ENCODE results near the gene QSER1. TPM values are rescaled to one million over a fixed set of nuclear protein-coding genes. Genes with fewer than 3 reads are reported as not detected.
"Not testable (repeated sequence)": the region's sequence is repeated elsewhere in the genome, so short reads cannot be mapped to it uniquely, and the experiment has no call there.

The QSER1 gene
- total and polyA plus RNA-seq, 9 of the 15 experiments (the other 6 are each of a cell fraction or from before 2014, with no cell fraction given) = 5.8 to 33.6 (median 22.3) TPM

GRCh38 chr11:33028537-33028914 is 135.9 kb downstream of the QSER1 start:
- H3K4me3 ChIP-seq = no peak overlapping the region
- H3K9me3 ChIP-seq (replicated peaks; ENCODE audit: control insufficient read depth, insufficient read depth, low read depth, low read length) = no peaks in the 10 kb centered on the region
- H3K9ac ChIP-seq (ENCODE audit: insufficient read depth in 1 of 2, low read depth in 2 of 2, low read length in 2 of 2) = no peak overlapping the region
- H3K27me3 ChIP-seq (ENCODE audit: control insufficient read depth in 2 of 2, insufficient read depth in 2 of 2, low read length in 2 of 2) = no peaks in the 10 kb centered on the region
- ATAC-seq = no peak
- H2AFZ ChIP-seq (ENCODE audit: low read depth, low read length) = no peak overlapping the region
- no peak for DNase-seq (ENCODE audit: extremely low read depth in 1 of 4, low spot score in 3 of 4)
- no peak overlapping the region for H3K27ac ChIP-seq (ENCODE audit: extremely low read depth, low read depth, low read length)
- intact Hi-C loops (cut with micrococcal nuclease) (no loop called here), in situ Hi-C loops (cut with MboI) (no loop called here)
- WGBS (ENCODE audit: insufficient coverage, low coverage, missing lambda C conversion rate) = 68% methylated on average over 2 of the region's 2 CpGs
- FAIRE-seq = peak; percentile 6
- H3K4me2 ChIP-seq (ENCODE audit: insufficient read depth, low read length) = no peak overlapping the region
- H3K36me3 ChIP-seq (ENCODE audit: control insufficient read depth, insufficient read depth, low read length) = peaks cover 12% of the 10 kb centered on the region; the same call in 2 of the 3 replicates
- TF ChIP-seq RBBP5 (IDR thresholded peaks at IDR 0.05; ENCODE audit: borderline replicate concordance, insufficient read depth, low read length, poor library complexity, severe bottlenecking) = no peak
- no peak for TF ChIP-seq SMAD3 (CRISPR knock-in tag; conservative IDR thresholded peaks at IDR 0.05)
- no peaks in the 10 kb centered on the region for H3K79me2 ChIP-seq (ENCODE audit: control insufficient read depth, insufficient read depth, low read length)
- no TSS peak for BruUV-seq (replicated peaks)
- ChIA-PET POLR2A (interaction anchor here (2.1 to 3.1 kb wide), 3 partner anchors 11 to 13 kb away, joined by 7 to 25 read pairs (median 9); partner anchors contain the start of genes DEPDC7 and TCP11L1), CTCF (ENCODE audit: low intra/inter-chr PET ratio) (no interaction called here)
- H3K9me1 ChIP-seq (ENCODE audit: control insufficient read depth, insufficient read depth, low read length) = no peaks in the 10 kb centered on the region
- H3K4me1 ChIP-seq (replicated peaks in 1 of 2; ENCODE audit: control insufficient read depth in 2 of 2, insufficient read depth in 2 of 2, low read length in 2 of 2) = no peaks in the 10 kb centered on the region
- no peaks in the 10 kb centered on the region for H4K20me1 ChIP-seq (replicated peaks; ENCODE audit: control insufficient read depth, insufficient read depth, low read length)

GRCh38 chr11:33029218-33029617 is 136.6 kb downstream of the QSER1 start:
- H3K9me3 ChIP-seq (replicated peaks; ENCODE audit: control insufficient read depth, insufficient read depth, low read depth, low read length); H3K27ac ChIP-seq (ENCODE audit: extremely low read depth, low read depth, low read length); H3K9me1 ChIP-seq (ENCODE audit: control insufficient read depth, insufficient read depth, low read length); BruUV-seq (replicated peaks); H3K4me3 ChIP-seq; H3K9ac ChIP-seq (ENCODE audit: insufficient read depth in 1 of 2, low read depth in 2 of 2, low read length in 2 of 2); ATAC-seq; H3K27me3 ChIP-seq (ENCODE audit: control insufficient read depth in 2 of 2, insufficient read depth in 2 of 2, low read length in 2 of 2); CTCF ChIA-PET (ENCODE audit: low intra/inter-chr PET ratio); H3K4me1 ChIP-seq (replicated peaks in 1 of 2; ENCODE audit: control insufficient read depth in 2 of 2, insufficient read depth in 2 of 2, low read length in 2 of 2); H2AFZ ChIP-seq (ENCODE audit: low read depth, low read length); FAIRE-seq; H4K20me1 ChIP-seq (replicated peaks; ENCODE audit: control insufficient read depth, insufficient read depth, low read length); intact Hi-C loops (cut with micrococcal nuclease); H3K79me2 ChIP-seq (ENCODE audit: control insufficient read depth, insufficient read depth, low read length); DNase-seq (ENCODE audit: extremely low read depth in 1 of 4, low spot score in 3 of 4); in situ Hi-C loops (cut with MboI); H3K4me2 ChIP-seq (ENCODE audit: insufficient read depth, low read length): not testable (repeated sequence)
- POLR2A ChIA-PET = interaction anchor here (1.5 to 2.9 kb wide), 2 partner anchors 10 to 13 kb away, joined by 5 to 9 read pairs; partner anchors contain the start of genes DEPDC7 and TCP11L1
- 83% methylated on average over 5 of the region's 6 CpGs for WGBS (ENCODE audit: insufficient coverage, low coverage, missing lambda C conversion rate)
- peaks cover 12% of the 10 kb centered on the region; the same call in 2 of the 3 replicates for H3K36me3 ChIP-seq (ENCODE audit: control insufficient read depth, insufficient read depth, low read length)

Small RNA genes within 50 kb of the gene (small RNA-seq; reads per million reads assigned to genes)
- not detected for gene RF00019

Other genes starting within 250 kb of the QSER1 start
- gene CCDC73, start 98.1 kb upstream of the QSER1 start, total RNA-seq (2014; rRNA removed) = not detected in 2 replicates
- not detected in 2 replicates for gene CCDC73, start 98.1 kb upstream of the QSER1 start, total RNA-seq (2014; rRNA removed; fragmentation: Illumina TruSeq; extraction: Trizol)
- not detected in 2 replicates for gene CCDC73, start 98.1 kb upstream of the QSER1 start, total RNA-seq (2015; rRNA removed; fragmentation: Illumina TruSeq; extraction: Trizol)
- gene CCDC73, start 98.1 kb upstream of the QSER1 start, total RNA-seq (2021) = not detected in 2 replicates
- not detected in 2 replicates for gene CCDC73, start 98.1 kb upstream of the QSER1 start, polyA plus RNA-seq (2011; rRNA removed)
- gene CCDC73, start 98.1 kb upstream of the QSER1 start, polyA plus RNA-seq (2014; fragmentation: Illumina TruSeq; extraction: Trizol) = not detected in 2 replicates
- gene CCDC73, start 98.1 kb upstream of the QSER1 start, polyA plus RNA-seq (2014; fragmentation: Nextera tagmentation; extraction: Ambion mirVana) = under 1 TPM; 0.20 to 0.21 TPM
- gene CCDC73, start 98.1 kb upstream of the QSER1 start, polyA plus RNA-seq (2014; rRNA removed) = not detected in 2 replicates
- not detected in 2 replicates for gene PRRG4, start 62.9 kb upstream of the QSER1 start, total RNA-seq (2014; rRNA removed)
- gene PRRG4, start 62.9 kb upstream of the QSER1 start, total RNA-seq (2014; rRNA removed; fragmentation: Illumina TruSeq; extraction: Trizol) = not detected in 2 replicates
- gene PRRG4, start 62.9 kb upstream of the QSER1 start, total RNA-seq (2015; rRNA removed; fragmentation: Illumina TruSeq; extraction: Trizol) = not detected in 2 replicates
- gene PRRG4, start 62.9 kb upstream of the QSER1 start, total RNA-seq (2021) = not detected in 2 replicates
- gene PRRG4, start 62.9 kb upstream of the QSER1 start, polyA plus RNA-seq (2011; rRNA removed) = not detected in 2 replicates
- gene PRRG4, start 62.9 kb upstream of the QSER1 start, polyA plus RNA-seq (2014; fragmentation: Illumina TruSeq; extraction: Trizol) = not detected in 2 replicates
- not detected for gene PRRG4, start 62.9 kb upstream of the QSER1 start, polyA plus RNA-seq (2014; fragmentation: Nextera tagmentation; extraction: Ambion mirVana)
- not detected in 2 replicates for gene PRRG4, start 62.9 kb upstream of the QSER1 start, polyA plus RNA-seq (2014; rRNA removed)
- 8.4 and 10.3 TPM in 2 replicates for gene DEPDC7, start 123.1 kb downstream of the QSER1 start, total RNA-seq (2014; rRNA removed)
- gene DEPDC7, start 123.1 kb downstream of the QSER1 start, total RNA-seq (2014; rRNA removed; fragmentation: Illumina TruSeq; extraction: Trizol) = 13.8 and 13.9 TPM in 2 replicates
- gene DEPDC7, start 123.1 kb downstream of the QSER1 start, total RNA-seq (2015; rRNA removed; fragmentation: Illumina TruSeq; extraction: Trizol) = 13.8 and 15.5 TPM in 2 replicates
- gene DEPDC7, start 123.1 kb downstream of the QSER1 start, total RNA-seq (2021) = 9.4 and 9.5 TPM in 2 replicates
- gene DEPDC7, start 123.1 kb downstream of the QSER1 start, polyA plus RNA-seq (2011; rRNA removed) = 14.5 and 19.9 TPM in 2 replicates
- 12.7 and 15.7 TPM in 2 replicates for gene DEPDC7, start 123.1 kb downstream of the QSER1 start, polyA plus RNA-seq (2014; fragmentation: Illumina TruSeq; extraction: Trizol)
- gene DEPDC7, start 123.1 kb downstream of the QSER1 start, polyA plus RNA-seq (2014; fragmentation: Nextera tagmentation; extraction: Ambion mirVana) = 1 to 10 TPM; 5.4 to 8.1 TPM
- gene DEPDC7, start 123.1 kb downstream of the QSER1 start, polyA plus RNA-seq (2014; rRNA removed) = 12.0 and 13.8 TPM in 2 replicates
- 5.8 and 15.3 TPM in 2 replicates for gene TCP11L1, start 146.8 kb downstream of the QSER1 start, total RNA-seq (2014; rRNA removed)
- gene TCP11L1, start 146.8 kb downstream of the QSER1 start, total RNA-seq (2014; rRNA removed; fragmentation: Illumina TruSeq; extraction: Trizol) = 6.2 and 6.4 TPM in 2 replicates
- 4.5 and 4.7 TPM in 2 replicates for gene TCP11L1, start 146.8 kb downstream of the QSER1 start, total RNA-seq (2015; rRNA removed; fragmentation: Illumina TruSeq; extraction: Trizol)
- gene TCP11L1, start 146.8 kb downstream of the QSER1 start, total RNA-seq (2021) = 8.1 and 8.9 TPM in 2 replicates
- 5.8 and 6.1 TPM in 2 replicates for gene TCP11L1, start 146.8 kb downstream of the QSER1 start, polyA plus RNA-seq (2011; rRNA removed)
- 4.5 and 5.4 TPM in 2 replicates for gene TCP11L1, start 146.8 kb downstream of the QSER1 start, polyA plus RNA-seq (2014; fragmentation: Illumina TruSeq; extraction: Trizol)
- gene TCP11L1, start 146.8 kb downstream of the QSER1 start, polyA plus RNA-seq (2014; fragmentation: Nextera tagmentation; extraction: Ambion mirVana) = 1 to 10 TPM; 1.6 TPM
- gene TCP11L1, start 146.8 kb downstream of the QSER1 start, polyA plus RNA-seq (2014; rRNA removed) = 4.1 and 4.3 TPM in 2 replicates